Mesodermal cell (in vitro differentiated cells): Measurements from ENCODE around the gene MVB12B.

Experiments used
- H3K27ac ChIP-seq: 2 replicates; pipeline ENCODE4 v1.7.0; 2013; ENCODE audit warnings: mild to moderate bottlenecking, low read depth, low read length, moderate library complexity; ENCODE audit not compliant: severe bottlenecking
- H3K36me3 ChIP-seq: 2 replicates; pipeline ENCODE4 v1.7.1; 2013; ENCODE audit warnings: mild to moderate bottlenecking, low read length, moderate library complexity; ENCODE audit not compliant: control insufficient read depth, insufficient read depth
- H3K4me1 ChIP-seq: one replicate; pipeline ENCODE4 v1.7.1; 2013; ENCODE audit warnings: mild to moderate bottlenecking, low read length; ENCODE audit not compliant: insufficient read depth, control insufficient read depth, poor library complexity, severe bottlenecking
- H3K4me3 ChIP-seq: 2 replicates; pipeline ENCODE4 v1.7.0; 2013; ENCODE audit warnings: low read length, control low read depth, mild to moderate bottlenecking; ENCODE audit not compliant: insufficient read depth, poor library complexity, severe bottlenecking; ENCODE audit errors: extremely low read depth
- H3K9me3 ChIP-seq: 2 replicates; pipeline ENCODE4 v1.7.1; 2013; ENCODE audit warnings: mild to moderate bottlenecking, low read length, moderate library complexity; ENCODE audit not compliant: control insufficient read depth
- WGBS, 2 experiments: methylation state at CpG; one replicate each; pipeline ENCODE4 v1.1.5; 2013; ENCODE audit warnings: missing lambda C conversion rate in 2 of 2; ENCODE audit not compliant: insufficient coverage in 2 of 2; 5-methylcytosine and 5-hydroxymethylcytosine counted together

The MVB12B gene

DNA sequence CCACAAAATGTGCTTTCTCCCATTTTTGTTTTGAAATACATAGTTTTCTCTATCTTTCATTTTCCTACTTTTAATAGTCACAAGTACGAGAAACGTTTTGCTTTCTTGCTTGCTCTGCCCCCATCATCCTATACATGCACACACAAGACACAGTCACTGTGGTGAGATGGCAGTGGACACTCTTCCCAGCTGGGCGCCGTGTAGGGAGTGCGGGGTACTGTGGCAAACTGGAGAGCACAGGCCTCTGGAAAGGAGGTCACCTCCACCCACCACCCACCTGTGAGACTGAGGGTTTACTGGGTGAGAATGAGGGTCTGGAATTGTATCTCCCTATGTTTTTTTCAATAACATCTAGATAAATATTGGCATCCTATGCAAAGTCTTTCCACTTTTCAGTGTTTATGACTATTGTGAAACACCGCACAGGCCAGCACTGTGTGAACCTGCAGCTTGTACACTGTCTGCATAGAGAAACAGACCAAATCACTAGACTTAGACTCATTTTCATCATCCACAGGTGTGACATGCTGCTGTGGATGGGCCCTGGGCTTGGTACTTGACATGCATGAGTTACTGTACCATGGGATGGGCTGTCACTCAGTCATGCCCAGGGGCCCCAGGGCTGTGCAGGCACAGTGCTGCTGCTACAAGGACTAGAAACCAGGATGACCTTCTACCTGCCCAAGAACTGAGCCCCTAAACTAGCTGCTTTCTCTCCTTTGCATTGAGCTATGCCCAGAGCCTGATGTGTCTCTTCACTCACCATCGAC lies 169.0 kb downstream of the MVB12B start:
- no peaks in the 10 kb centered on the region for H3K9me3 ChIP-seq

DNA sequence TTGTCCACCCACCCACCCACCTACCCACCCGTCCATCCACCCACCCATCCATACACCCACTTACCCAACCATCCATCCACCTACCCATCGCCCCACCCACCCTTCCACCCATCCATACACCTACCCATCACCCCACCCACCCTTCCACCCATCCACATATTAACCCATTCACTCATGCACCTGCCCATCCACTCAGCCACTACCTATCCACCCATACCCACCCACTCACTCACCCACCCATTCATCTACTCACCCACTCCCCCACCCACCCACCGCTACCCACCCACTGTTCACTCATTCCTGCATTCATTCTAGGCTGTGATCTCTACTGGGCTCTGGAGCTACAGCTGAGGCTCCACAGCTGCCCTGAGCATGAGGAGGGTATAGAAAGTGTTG lies 169.6 kb downstream of the MVB12B start:
- WGBS, 2 experiments, result no CpG with 5 or more reads among the region's 3 CpGs
- no peak overlapping the region for H3K27ac ChIP-seq
- H3K36me3 ChIP-seq, result no peaks in the 10 kb centered on the region
- no peak overlapping the region for H3K4me3 ChIP-seq
- peaks cover 11% of the 10 kb centered on the region for H3K4me1 ChIP-seq
- no peaks in the 10 kb centered on the region for H3K9me3 ChIP-seq

More for the DNA sequence above, 169.0 kb downstream of the MVB12B start:
- Histone ChIP-seq H3K4me3 (no peak overlapping the region), H3K36me3 (no peaks in the 10 kb centered on the region), H3K4me1 (peaks cover 11% of the 10 kb centered on the region), H3K27ac (no peak overlapping the region)
- 90 to 97% methylated on average over 2 to 3 of the region's 7 CpGs for WGBS, 2 experiments

DNA sequence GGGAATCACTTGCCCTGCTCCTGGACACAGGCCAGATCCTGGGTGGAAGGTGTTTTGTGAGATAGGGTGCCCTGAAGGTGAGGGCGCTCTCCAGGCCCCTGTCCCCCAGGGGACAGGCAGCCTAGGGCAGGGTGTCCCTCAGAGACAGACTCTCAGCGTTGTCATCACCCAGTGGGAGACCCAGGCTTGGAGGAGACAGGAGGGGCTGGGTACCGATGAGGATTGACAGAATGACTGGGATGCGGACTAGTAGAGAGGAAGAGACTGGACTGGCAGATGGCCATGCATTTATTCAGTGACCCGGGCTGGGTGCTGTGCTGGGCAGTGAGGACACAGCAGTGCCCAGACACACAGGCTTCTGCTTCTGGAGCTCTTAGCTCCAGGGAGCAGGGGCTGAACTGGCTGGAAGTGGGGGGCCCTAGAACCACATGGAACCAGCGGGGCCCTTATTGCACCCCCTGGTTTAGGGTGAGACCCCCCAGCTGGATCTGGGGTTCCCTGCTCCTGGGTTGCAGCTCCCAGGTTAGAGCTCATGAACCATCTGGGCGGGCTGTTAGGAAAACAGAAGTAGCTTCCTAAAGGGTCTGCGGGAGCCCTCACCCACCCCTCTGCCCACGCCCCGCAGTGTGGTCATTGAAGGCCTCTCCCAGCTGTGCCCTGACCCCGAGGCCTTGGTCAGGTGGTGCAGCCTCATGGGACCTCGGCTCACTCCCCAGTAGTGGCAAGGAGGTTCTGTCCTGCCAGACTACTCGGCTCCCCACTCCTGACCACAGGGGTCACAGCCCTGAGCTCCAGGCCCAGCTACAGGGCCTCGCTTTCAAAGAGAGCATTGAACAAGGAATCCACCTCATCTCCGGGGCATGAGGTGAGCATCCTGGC lies 170.4 kb downstream of the MVB12B start:
- Histone ChIP-seq H3K36me3 (no peaks in the 10 kb centered on the region), H3K27ac (no peak overlapping the region), H3K4me3 (no peak overlapping the region), H3K9me3 (no peaks in the 10 kb centered on the region), H3K4me1 (peaks cover 11% of the 10 kb centered on the region)
- WGBS, 2 experiments, result 92% methylated on average over 9 to 15 of the region's 15 CpGs

DNA sequence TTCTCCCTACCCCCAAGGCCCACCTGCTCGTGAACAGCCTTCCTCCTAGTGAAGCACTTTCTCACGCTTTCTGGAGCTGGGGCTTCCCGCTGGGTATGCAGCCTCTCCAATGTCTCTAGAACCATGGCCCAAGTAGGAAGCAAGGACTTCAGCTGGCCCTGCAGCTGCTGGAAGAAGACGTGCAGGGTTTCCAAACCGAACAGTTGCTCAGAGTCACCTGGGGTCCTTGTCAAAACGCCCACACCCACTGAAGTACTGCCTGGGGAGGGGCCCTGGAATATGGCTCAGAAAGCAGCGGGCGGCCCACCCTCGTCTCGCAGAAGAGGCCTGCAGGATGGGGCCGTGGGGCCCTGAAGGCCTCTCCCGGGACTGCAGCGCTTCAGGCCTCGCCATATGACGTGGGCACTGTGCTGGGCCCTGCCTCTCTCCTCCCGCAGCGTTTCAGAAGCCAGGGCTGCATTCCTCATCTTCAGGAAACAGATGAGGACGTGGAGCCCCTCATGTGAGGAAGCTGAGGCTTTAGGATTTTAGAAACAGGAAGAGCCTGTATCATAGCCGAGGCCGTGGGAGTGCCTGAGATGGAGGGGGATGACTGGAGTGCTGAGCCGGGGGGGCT lies 171.1 kb downstream of the MVB12B start:
- Histone ChIP-seq H3K4me3 (no peak overlapping the region), H3K4me1 (peaks cover 11% of the 10 kb centered on the region), H3K27ac (no peak overlapping the region), H3K9me3 (no peaks in the 10 kb centered on the region), H3K36me3 (no peaks in the 10 kb centered on the region)
- WGBS, 2 experiments, result 88% methylated on average over 18 of the region's 21 CpGs

DNA sequence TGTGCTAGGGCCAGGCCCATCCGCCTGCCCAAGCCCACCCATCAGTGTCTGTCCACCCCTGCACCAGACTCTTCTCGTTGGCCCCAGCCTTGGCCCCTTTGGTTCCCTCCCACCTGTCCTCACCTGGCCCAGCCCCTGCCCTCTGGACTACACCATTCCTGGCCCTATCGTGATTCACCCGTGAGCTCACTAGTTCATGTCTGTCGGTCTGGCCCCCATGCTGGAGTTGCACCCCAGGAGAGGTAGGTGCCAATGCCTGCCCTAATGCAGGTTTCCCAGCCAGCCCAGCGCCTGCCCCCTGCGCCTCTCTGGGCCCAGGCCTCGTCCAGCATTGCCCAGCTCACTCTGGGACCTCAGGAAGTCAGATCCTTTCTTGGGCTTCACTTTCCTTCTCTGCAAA lies 171.7 kb downstream of the MVB12B start:
- H3K27ac ChIP-seq, result no peak overlapping the region
- H3K4me1 ChIP-seq, result peaks cover 11% of the 10 kb centered on the region
- no peaks in the 10 kb centered on the region for H3K9me3 ChIP-seq
- H3K36me3 ChIP-seq, result no peaks in the 10 kb centered on the region
- no peak overlapping the region for H3K4me3 ChIP-seq
- WGBS, 2 experiments, result 89 to 91% methylated on average over 7 to 8 of the region's 8 CpGs

DNA sequence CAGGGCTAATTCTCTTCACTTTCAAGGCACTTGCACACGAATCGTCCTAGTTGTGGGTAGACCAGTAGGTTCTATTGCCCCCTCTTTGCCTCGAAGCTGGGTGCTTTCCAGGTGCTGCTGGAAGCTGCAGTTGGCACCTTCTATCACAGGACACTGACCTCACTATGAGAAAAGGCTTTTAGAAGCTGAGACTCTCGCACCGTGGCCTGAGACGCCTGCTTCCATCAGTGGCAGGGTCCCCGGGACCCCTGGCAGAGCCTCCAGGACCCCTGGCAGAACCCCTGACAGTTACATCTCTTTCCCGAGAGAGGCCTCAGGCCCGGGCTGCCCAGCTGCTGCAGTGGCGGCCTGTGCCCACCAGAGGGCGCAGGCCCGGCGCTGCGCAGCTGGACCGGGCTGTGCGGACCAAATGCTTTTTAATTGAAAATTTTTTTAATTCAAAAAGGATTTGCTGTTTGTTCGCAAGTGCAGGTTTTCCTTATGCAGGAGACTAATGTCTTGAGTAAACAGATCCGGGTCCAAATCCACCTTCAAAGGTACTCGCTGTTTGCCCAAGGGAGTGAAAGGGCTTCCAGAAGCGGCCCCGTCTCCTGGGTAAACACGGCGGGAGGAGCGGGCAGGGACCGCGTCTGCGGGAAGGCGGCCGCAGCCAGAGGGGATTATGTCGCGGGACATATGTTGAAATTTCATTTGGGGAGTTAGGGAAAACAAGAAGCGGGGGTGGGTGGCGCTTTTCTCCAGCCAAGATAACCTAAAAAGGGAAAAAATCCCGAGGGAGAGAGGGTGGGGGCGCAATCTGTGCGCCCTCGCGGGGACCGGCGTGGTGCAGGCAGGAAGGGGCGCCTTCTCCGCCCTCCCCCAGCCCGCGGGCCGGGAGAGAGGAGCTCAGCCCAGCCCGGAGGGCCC lies 172.6 kb downstream of the MVB12B start:
- WGBS, 2 experiments, result 7 to 8% methylated on average over 28 to 32 of the region's 46 CpGs
- H3K27ac ChIP-seq, result no peak overlapping the region
- H3K36me3 ChIP-seq, result no peaks in the 10 kb centered on the region
- no peaks in the 10 kb centered on the region for H3K9me3 ChIP-seq
- peak overlapping the region; percentile 35 for H3K4me3 ChIP-seq
- peaks cover 11% of the 10 kb centered on the region for H3K4me1 ChIP-seq

DNA sequence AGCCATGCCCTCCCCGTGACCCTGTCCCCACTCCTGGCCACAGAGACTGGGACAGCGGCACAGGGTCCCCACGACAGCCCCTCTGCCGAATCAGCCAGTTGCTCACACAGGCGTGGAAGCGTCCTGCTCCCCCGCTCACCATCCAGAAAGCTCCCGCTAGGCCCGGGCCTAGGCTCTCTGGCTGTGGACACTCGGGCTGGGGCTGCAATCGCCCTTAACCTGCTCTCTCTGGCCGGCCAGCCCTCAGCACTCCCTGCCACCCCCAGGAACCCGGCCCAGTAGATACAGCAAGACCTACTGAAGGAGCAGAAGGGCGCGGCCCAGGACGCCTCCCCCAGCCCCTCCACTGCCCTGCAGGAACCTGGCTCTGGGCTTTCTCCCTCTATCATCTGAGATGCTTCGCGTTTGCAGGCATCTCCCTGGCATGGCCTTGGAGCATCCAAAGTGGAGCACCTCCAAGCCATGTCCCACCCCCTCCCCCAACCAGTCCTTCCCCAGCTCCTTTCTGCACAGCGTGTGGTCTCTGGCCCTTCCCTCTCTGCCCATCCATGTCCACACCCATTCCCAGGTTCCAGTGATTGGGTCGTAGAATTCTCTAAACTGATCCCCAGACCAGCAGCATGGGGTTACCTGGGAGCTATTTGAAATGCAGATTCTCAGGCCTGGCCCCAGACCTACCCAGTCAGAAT lies 173.4 kb downstream of the MVB12B start:
- Histone ChIP-seq H3K4me1 (peaks cover 11% of the 10 kb centered on the region), H3K27ac (no peak overlapping the region), H3K9me3 (no peaks in the 10 kb centered on the region), H3K4me3 (peak overlapping the region; percentile 35), H3K36me3 (no peaks in the 10 kb centered on the region)
- 9 to 12% methylated on average over 15 to 19 of the region's 20 CpGs for WGBS, 2 experiments

DNA sequence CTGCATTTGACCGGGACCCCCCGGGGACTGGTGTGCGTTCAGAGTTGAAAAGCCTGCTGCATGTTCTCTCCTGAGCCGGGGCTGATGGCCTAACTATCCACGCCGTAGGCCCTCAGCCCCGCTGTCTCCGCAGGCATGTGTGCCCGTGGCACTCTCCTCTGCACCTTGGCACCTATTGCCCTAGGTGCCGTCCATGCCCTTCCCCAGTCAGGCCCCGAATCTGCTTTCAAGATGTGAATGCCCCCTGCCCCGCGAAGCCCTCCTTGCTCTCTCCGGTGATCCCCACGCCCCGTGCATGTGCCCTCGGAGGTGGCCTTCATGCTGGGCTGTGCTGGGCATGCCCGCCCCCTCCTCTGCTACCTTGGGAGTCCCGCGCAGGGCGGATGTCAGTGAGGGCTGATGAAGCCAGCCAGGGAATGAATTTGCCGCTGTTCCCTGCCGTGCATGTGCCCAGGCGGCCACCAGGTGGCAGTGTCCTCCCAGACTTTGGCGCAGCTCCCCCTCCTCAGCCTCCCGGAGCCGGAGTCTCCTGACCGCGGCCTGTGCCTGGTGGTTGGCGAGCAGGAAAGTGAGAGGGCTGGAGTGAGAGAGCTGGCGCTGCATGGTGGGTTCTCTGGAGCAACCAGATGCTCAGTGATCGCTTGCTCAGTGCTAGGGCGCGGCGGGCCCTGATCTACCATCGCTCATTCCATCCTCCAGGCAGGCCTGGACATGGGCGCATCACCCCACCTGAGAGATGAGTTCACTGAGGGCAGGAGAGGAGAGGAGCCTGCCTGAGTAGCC lies 174.2 kb downstream of the MVB12B start:
- Histone ChIP-seq H3K36me3 (no peaks in the 10 kb centered on the region), H3K27ac (no peak overlapping the region), H3K4me3 (no peak overlapping the region), H3K9me3 (no peaks in the 10 kb centered on the region), H3K4me1 (peaks cover 11% of the 10 kb centered on the region)
- WGBS, 2 experiments, result 4 to 5% methylated on average over 26 to 30 of the region's 37 CpGs
